Activated CD4-positive, CD25-positive, alpha-beta regulatory T cell treated with anti-CD3 and anti-CD28 coated beads, Interleukin-2, amount 50 U/mL, for 16 hours (primary cell): ENCODE results near the gene SMIM41.
"Not testable (repeated sequence)": the region's sequence is repeated elsewhere in the genome, so short reads cannot be mapped to it uniquely, and the experiment has no call there.

Experiments used
- DNase-seq: peaks from one replicate; pipeline ENCODE4 v3.0.0-alpha.2; 2020; ENCODE audit warnings: low read depth, low spot score

SMIM41 gene

GRCh38 chr12:52085682-52086180 is 6.2 kb downstream of the SMIM41 start:
- DNase-seq, result no peak

GRCh38 chr12:52086366-52086765 is 6.9 kb downstream of the SMIM41 start:
- no peak for DNase-seq

- no peak for DNase-seq
Observed at GRCh38 chr12:52086944-52087835, 7.7 kb downstream of the SMIM41 start.

GRCh38 chr12:52087961-52088820 is 8.7 kb downstream of the SMIM41 start:
- no peak for DNase-seq

GRCh38 chr12:52089491-52089890 is 10.0 kb downstream of the SMIM41 start:
- no peak for DNase-seq

GRCh38 chr12:52090291-52090690 is 10.8 kb downstream of the SMIM41 start:
- DNase-seq, result no peak

GRCh38 chr12:52091061-52091460 is 11.6 kb downstream of the SMIM41 start:
- DNase-seq, result no peak

- DNase-seq, result no peak
Observed at GRCh38 chr12:52091869-52092268, 12.4 kb downstream of the SMIM41 start.

- DNase-seq, result no peak
Observed at GRCh38 chr12:52093346-52093745, 13.8 kb downstream of the SMIM41 start.

GRCh38 chr12:52096332-52097044 is 17.0 kb downstream of the SMIM41 start:
- no peak for DNase-seq

- no peak for DNase-seq
Observed at GRCh38 chr12:52097045-52097666, 17.7 kb downstream of the SMIM41 start.

GRCh38 chr12:52104431-52105089 is 25.1 kb downstream of the SMIM41 start:
- not testable (repeated sequence) for DNase-seq

GRCh38 chr12:52116222-52117125 is 37.0 kb downstream of the SMIM41 start:
- peak; percentile 40 for DNase-seq

- not testable (repeated sequence) for DNase-seq
Observed at GRCh38 chr12:52117806-52118475, 38.4 kb downstream of the SMIM41 start.

GRCh38 chr12:52119398-52120254 is 40.1 kb downstream of the SMIM41 start:
- no peak for DNase-seq

- DNase-seq, result no peak
Observed at GRCh38 chr12:52120951-52121823, 41.7 kb downstream of the SMIM41 start.
